Stimulated activated effector memory CD8-positive, alpha-beta T cell treated with anti-CD3 and anti-CD28 coated beads, Interleukin-12 subunit alpha, Interleukin-12 subunit beta, amount 100 ng/mL, for 72 hours (primary cell): ENCODE data around the gene KRT25.

Experiments used
- ATAC-seq: fragments of 150-1000 bp; cut with Tn5 transposase; 2 replicates; pipeline ENCODE4 v1.10.0; 2021
- DNase-seq, 2 donors: peaks; one replicate each; pipeline ENCODE4 v3.0.0; 2021 to 2022; ENCODE audit warnings: low spot score in 2 of 2
- H3K27ac Mint-ChIP-seq: one replicate; pipeline ENCODE4 v1.8.0; 2022; ENCODE audit warnings: mild to moderate bottlenecking, mixed read lengths
- H3K36me3 Mint-ChIP-seq: one replicate; pipeline ENCODE4 v1.8.0; 2022; ENCODE audit warnings: mild to moderate bottlenecking, mixed read lengths
- H3K4me1 Mint-ChIP-seq: one replicate; pipeline ENCODE4 v1.8.0; 2022; ENCODE audit warnings: mixed read lengths
- H3K4me3 Mint-ChIP-seq: one replicate; pipeline ENCODE4 v1.8.0; 2022; ENCODE audit warnings: mild to moderate bottlenecking, mixed read lengths
- H3K9me3 Mint-ChIP-seq: one replicate; pipeline ENCODE4 v1.8.0; 2022; ENCODE audit warnings: mixed read lengths

Gene KRT25

GRCh38 chr17:40724656-40725055, 30.5 kb downstream of the KRT25 start:
- DNase-seq, result no peak
- Mint-ChIP-seq H3K27ac (no peak overlapping the region), H3K4me3 (no peak overlapping the region), H3K9me3 (no peaks in the 10 kb centered on the region), H3K4me1 (no peaks in the 10 kb centered on the region), H3K36me3 (no peaks in the 10 kb centered on the region)
- no peak for ATAC-seq

DNA sequence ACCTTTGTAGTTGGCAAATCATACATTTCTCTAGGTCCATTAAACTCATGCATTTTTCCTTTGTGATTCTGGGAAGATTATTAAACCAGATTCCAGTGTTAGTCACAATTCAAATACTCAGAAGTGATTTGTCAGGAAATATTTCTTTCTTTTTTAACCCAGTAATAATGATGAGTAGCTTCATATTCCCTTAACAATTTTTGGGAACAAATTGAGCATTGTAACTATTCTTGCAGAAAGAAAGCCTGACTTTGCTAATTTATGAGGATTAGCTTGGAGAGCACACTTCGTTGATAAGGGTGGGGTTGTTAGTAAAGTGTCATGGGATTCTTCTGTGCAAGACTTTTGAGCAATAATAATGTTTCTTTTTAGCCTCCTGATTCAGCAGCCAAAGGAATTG, 32.9 kb downstream of the KRT25 start:
- no peak for DNase-seq
- no peaks in the 10 kb centered on the region for H3K36me3 Mint-ChIP-seq
- H3K27ac Mint-ChIP-seq, result no peak overlapping the region
- H3K9me3 Mint-ChIP-seq, result no peaks in the 10 kb centered on the region
- H3K4me3 Mint-ChIP-seq, result no peak overlapping the region
- no peak for ATAC-seq
- no peaks in the 10 kb centered on the region for H3K4me1 Mint-ChIP-seq

DNA sequence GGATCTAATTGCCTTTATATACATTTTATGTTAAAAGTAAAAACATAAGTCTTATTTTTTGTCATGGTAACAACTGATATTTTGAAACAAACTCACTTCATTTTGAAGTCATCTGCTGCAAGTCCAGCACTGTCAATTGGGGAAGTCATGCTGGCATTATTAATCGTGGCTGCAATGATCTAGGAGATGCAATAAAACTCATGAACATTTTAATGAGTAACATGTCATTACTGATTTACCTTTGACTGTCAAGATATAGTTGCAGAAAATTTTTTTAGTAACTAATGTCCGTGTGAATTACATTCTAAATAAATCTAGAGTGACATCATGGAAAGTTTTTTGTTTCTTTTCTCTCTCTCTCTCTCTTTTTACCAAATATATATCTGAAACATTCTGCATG, 34.2 kb downstream of the KRT25 start:
- Mint-ChIP-seq H3K4me1 (no peaks in the 10 kb centered on the region), H3K36me3 (no peaks in the 10 kb centered on the region), H3K27ac (no peak overlapping the region), H3K4me3 (no peak overlapping the region), H3K9me3 (no peaks in the 10 kb centered on the region)
- ATAC-seq (no peak), DNase-seq (no peak)

DNA sequence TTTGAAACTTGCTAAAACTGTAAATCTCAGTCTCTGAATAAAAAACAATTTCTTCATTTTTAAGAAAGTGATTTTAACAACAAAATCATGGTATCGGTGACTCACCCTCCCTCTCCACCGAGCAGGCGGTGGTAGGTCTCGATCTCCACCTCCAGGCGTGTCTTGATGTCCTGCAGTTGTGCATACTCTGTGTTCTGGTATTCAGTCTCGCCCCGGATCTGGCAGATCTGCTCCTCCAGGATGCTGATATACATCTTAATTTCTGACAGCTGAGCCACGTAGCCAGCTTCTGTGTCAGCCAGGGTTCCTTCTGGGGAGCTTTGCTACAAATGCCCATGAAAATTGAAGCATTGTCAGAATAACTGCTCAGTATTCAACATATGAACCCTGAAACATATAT, 36.2 kb downstream of the KRT25 start:
- ATAC-seq (no peak), DNase-seq (no peak)
- Mint-ChIP-seq H3K36me3 (no peaks in the 10 kb centered on the region), H3K9me3 (no peaks in the 10 kb centered on the region), H3K27ac (no peak overlapping the region), H3K4me1 (no peaks in the 10 kb centered on the region), H3K4me3 (no peak overlapping the region)

DNA sequence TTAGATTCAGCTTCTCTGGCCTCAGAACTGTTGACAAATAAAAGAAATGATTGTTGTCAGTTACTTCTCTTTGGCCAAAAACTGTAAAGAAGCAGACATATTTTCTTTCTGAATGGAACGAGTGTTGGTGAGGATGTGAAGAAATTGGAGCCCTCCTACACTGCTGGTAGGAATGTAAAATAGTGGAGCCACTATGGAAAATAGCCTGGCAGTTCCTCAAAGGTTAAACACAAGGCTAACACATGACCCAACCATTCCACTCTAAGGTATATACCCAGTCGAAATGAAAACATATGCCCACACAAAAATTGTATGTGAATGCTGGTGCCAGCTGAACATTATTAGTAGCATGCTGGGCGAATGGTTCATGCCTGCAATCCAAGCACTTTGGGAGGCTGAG, 37.4 kb downstream of the KRT25 start:
- H3K4me1 Mint-ChIP-seq, result no peaks in the 10 kb centered on the region
- no peak for ATAC-seq
- no peak overlapping the region for H3K27ac Mint-ChIP-seq

GRCh38 chr17:40714473-40714872, 40.7 kb downstream of the KRT25 start:
- H3K27ac Mint-ChIP-seq, result no peak overlapping the region
- DNase-seq (no peak), ATAC-seq (no peak)
- H3K4me3 Mint-ChIP-seq, result no peak overlapping the region
- no peaks in the 10 kb centered on the region for H3K9me3 Mint-ChIP-seq
- H3K36me3 Mint-ChIP-seq, result no peaks in the 10 kb centered on the region
- no peaks in the 10 kb centered on the region for H3K4me1 Mint-ChIP-seq

More for the DNA sequence above, 37.4 kb downstream of the KRT25 start:
- H3K36me3 Mint-ChIP-seq, result no peaks in the 10 kb centered on the region
- H3K9me3 Mint-ChIP-seq, result no peaks in the 10 kb centered on the region
- no peak overlapping the region for H3K4me3 Mint-ChIP-seq
- no peak for DNase-seq

DNA sequence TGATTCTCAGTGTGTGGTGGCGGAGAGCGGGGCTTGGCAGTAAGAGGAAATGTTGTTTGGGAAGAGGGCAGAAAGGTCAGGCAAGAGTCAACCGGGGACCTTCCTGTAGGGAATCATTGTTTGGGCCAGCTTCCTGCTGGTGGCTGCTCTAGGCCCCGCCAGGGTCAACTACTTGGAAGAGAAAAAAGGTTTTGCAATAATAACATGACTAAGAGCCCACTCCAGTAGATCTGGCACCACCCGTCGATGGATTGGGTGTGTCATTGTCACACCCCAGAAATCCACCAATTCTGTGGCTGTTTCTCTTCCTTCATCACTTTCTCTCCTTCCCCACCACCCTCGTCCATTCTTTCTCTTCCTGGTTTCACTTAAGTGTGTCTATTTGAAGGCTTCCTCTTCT, 47.4 kb downstream of the KRT25 start:
- no peaks in the 10 kb centered on the region for H3K4me1 Mint-ChIP-seq
- H3K36me3 Mint-ChIP-seq, result no peaks in the 10 kb centered on the region
- no peaks in the 10 kb centered on the region for H3K9me3 Mint-ChIP-seq
- ATAC-seq (no peak), DNase-seq (no peak)
- no peak overlapping the region for H3K4me3 Mint-ChIP-seq
- no peak overlapping the region for H3K27ac Mint-ChIP-seq

- H3K4me1 Mint-ChIP-seq, result no peaks in the 10 kb centered on the region
- H3K36me3 Mint-ChIP-seq, result no peaks in the 10 kb centered on the region
- ATAC-seq (no peak), DNase-seq (no peak)
- no peaks in the 10 kb centered on the region for H3K9me3 Mint-ChIP-seq
- no peak overlapping the region for H3K4me3 Mint-ChIP-seq
- no peak overlapping the region for H3K27ac Mint-ChIP-seq
These were observed 49.5 kb downstream of the KRT25 start for GRCh38 chr17:40705584-40705983.

- DNase-seq (no peak), ATAC-seq (no peak)
- no peak within 1 kb of the TSS for H3K27ac Mint-ChIP-seq
- no peak within 1 kb of the TSS for H3K4me3 Mint-ChIP-seq
- no peaks in the 10 kb centered on the region for H3K36me3 Mint-ChIP-seq
- no peaks in the 10 kb centered on the region for H3K4me1 Mint-ChIP-seq
- H3K9me3 Mint-ChIP-seq, result no peaks in the 10 kb centered on the region
These were observed 51.5 kb downstream of the KRT25 start, which contains the start of gene KRT24 for GRCh38 chr17:40703652-40704051. KRT24 (minus strand) TSS chr17:40703752; CDS start chr17:40703693, 59 bp downstream.

- no peaks in the 10 kb centered on the region for H3K36me3 Mint-ChIP-seq
- ATAC-seq (no peak), DNase-seq (no peak)
- H3K9me3 Mint-ChIP-seq, result no peaks in the 10 kb centered on the region
- no peak overlapping the region for H3K4me3 Mint-ChIP-seq
- H3K27ac Mint-ChIP-seq, result no peak overlapping the region
- no peaks in the 10 kb centered on the region for H3K4me1 Mint-ChIP-seq
These were observed 52.9 kb downstream of the KRT25 start for GRCh38 chr17:40702271-40702670.

DNA sequence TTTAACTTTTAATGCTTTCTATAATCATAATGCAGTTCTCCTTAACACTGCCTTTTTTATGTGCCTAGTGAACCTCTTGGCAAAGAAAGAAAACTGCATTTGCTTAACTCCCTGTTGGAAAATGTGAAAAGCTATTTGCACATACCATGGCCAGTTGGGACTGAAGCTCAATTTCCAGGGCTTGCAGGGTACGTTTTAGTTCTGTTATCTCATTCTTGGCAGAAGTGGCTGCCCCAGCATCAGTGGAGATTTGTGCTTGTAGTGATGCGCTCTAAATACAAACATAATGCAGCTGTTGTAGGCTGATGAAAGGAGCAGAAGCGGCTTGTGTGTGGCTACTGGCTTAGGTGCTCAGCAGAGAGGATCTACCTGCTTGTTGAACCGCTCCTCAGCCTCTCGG, 55.3 kb downstream of the KRT25 start:
- H3K4me3 Mint-ChIP-seq, result no peak overlapping the region
- H3K36me3 Mint-ChIP-seq, result no peaks in the 10 kb centered on the region
- H3K9me3 Mint-ChIP-seq, result no peaks in the 10 kb centered on the region
- no peak for DNase-seq
- no peak overlapping the region for H3K27ac Mint-ChIP-seq
- ATAC-seq, result no peak
- no peaks in the 10 kb centered on the region for H3K4me1 Mint-ChIP-seq

GRCh38 chr17:40699371-40699770, 55.8 kb downstream of the KRT25 start:
- Mint-ChIP-seq H3K4me3 (no peak overlapping the region), H3K27ac (no peak overlapping the region), H3K9me3 (no peaks in the 10 kb centered on the region), H3K36me3 (no peaks in the 10 kb centered on the region), H3K4me1 (no peaks in the 10 kb centered on the region)
- DNase-seq, result no peak
- ATAC-seq, result no peak
